ENCODE measurements around the gene NYAP1.
A peak's percentile ranks its signal among the peaks of the same experiment; 100 is the strongest.
"Not testable (repeated sequence)": the region's sequence is repeated elsewhere in the genome, so short reads cannot be mapped to it uniquely, and the experiment has no call there.

Gene NYAP1

DNA sequence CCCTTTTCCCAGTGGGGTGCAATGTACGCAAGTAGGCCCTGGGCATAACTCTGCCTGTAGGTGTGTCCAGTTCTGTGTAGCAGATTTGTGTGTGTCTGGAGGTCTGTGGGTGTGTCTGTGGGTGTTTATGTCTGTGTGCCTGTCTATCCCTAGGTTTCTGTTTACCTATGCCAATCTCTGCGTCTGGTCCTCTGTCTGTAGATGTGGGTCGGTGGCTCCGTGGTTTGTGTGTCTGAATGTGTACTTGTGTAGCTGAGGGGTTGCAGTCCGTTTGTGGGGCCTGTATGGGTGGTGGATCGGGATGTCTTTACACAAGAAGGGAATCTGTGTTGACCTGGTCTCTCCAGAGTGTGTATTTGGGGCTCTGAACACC lies 932 bp downstream of the NYAP1 start:
- no peak for DNase-seq

DNA sequence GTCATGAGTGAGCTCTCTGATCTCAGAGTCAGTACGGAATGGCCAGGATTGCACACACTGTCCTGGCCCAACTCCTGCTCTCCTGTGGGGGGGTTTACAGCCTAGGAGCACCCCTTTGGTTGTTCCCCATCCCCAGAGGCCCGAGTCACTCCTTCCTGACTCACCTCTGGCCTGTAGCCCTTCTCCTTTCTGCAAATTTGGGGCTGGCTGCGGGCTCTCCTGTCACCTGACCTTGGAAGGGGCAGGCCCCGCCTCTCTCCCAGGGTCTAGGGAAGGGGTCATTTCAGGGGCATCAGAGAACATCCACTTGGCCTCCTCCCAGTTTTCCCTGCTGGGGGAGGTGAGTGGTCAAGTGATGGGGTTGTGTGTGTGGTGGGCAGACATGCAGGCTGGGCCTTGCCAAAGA lies 1.7 kb downstream of the NYAP1 start:
- DNase-seq = no peak

DNA sequence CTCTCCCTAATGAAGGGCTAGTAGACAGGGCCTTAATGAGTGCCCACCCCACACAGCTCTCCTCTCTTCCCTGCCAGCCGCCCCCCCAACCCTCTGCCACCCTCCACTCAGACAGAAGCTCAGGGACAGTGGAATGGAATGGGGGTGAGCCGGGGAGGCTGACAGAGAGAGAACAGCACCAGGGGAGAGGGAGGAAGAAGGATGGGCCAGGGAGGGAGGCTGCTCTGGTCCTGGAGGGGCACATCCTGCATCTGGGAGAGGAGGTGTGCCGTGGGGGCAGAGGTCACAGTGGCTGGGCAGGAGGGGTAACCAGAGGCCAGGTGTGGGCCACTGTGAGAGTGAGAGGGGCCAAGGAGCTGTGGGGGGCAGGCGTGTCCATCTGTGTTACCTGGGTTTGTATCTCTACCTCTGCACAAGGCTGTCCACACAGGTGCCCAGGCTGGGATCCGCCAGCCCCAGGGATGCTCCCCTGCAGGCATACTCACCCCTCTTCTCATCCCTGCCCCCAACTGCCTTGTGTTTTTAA lies 2.4 kb downstream of the NYAP1 start:
- DNase-seq = no peak

DNA sequence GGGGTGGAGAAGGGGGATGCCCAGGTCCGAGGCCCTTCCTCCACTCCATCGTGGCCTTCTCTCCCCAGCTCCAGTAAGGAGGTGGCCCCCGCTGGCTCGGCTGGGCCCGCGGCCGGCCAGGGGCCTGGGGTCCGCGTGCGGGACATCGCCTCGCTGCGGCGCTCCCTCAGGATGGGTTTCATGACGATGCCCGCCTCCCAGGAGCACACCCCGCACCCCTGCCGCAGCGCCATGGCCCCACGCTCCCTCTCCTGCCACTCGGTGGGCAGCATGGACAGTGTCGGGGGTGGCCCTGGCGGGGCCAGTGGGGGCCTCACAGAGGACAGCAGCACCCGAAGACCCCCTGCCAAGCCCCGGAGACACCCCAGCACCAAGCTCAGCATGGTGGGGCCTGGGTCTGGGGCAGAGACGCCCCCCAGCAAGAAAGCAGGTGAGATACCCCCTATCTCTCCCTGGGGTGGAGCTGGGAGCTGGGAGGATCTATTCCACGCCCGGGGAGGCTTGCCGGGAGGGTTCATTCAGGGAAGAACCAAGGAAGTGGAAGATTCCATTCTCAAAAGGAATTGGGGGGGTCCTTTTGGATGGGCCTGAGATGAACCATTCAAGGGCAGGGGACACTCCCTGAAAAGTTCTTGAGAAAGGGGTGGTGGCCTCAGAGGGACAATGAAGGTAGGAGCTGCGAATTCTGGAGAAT lies 3.2 kb downstream of the NYAP1 start:
- DNase-seq = no peak

DNA sequence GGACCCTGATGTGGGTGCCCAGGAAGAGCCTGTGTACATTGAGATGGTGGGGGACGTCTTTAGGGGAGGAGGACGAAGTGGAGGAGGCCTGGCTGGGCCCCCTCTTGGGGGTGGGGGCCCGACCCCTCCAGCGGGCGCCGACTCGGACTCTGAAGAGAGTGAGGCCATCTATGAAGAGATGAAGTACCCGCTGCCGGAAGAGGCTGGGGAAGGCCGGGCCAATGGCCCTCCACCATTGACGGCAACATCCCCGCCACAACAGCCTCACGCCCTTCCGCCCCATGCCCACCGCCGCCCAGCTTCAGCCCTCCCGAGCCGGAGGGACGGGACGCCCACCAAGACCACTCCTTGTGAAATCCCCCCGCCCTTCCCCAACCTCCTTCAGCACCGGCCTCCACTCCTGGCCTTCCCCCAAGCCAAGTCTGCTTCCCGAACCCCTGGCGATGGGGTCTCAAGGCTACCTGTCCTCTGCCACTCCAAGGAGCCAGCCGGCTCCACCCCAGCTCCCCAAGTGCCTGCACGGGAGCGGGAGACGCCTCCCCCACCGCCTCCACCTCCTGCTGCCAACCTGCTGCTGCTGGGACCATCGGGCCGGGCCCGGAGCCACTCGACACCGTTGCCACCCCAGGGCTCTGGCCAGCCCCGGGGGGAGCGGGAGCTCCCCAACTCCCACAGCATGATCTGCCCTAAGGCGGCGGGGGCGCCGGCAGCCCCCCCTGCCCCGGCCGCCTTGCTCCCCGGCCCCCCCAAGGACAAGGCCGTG lies 4.8 kb downstream of the NYAP1 start:
- no peak for DNase-seq

DNA sequence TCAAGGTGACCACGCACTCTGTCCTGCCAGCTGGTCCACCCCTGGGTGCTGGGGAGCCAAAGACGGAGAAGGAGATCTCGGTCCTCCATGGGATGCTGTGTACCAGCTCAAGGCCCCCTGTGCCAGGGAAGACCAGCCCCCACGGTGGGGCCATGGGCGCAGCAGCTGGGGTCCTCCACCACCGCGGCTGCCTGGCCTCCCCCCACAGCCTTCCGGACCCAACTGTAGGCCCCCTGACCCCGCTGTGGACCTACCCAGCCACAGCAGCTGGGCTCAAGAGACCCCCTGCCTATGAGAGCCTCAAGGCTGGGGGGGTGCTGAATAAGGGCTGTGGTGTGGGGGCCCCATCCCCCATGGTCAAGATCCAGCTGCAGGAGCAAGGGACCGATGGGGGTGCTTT lies 5.4 kb downstream of the NYAP1 start:
- no peak for DNase-seq

DNA sequence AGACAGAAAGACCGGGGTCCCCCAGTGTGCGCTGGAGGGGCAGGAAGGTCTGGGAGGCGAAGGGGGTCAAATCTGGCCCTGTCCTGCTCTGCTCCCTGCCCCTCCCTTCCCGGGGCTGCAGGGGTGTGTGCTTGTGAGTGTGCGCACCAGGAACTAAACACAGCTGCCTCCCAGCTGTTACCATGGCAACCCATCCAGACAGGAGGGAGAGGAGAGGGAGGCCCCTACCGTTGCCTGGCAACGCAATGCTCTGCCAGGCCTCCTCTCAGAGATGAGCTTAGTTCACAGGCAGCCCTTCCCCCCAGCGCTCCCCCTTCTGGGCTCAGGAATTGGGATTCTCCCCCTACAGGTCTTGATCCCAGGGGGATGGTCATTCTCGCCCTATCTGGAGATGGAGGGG lies 6.1 kb downstream of the NYAP1 start:
- DNase-seq = no peak

DNA sequence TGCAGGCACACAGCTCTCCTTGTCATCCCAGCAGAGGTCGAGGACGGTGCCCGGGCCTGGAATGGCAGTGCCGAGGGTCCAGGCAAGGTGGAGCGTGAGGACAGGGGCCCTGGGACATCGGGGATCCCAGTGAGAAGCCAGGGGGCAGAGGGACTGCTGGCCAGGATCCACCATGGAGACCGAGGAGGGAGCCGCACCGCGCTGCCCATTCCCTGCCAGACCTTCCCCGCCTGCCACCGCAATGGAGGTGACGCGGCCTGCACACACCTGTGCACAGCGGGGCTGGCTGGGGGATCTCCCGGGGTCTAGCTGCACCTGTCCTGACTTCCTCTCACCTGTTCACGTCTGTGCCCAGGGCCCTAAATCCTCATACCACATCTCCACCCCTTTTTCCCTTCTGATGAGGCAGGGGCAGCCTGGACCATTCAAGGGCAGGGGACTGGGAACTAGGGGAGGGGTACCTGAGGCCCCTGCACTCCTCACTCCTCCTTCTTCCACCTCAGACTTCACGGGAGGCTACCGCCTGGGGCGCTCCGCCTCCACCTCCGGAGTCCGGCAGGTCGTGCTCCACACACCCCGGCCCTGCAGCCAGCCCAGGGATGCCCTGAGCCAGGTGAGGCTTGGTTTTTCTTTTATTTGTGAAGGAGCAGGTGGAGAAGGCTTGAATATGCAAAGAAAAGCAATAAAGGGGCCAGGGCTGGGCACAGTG lies 6.9 kb downstream of the NYAP1 start:
- DNase-seq = no peak

DNA sequence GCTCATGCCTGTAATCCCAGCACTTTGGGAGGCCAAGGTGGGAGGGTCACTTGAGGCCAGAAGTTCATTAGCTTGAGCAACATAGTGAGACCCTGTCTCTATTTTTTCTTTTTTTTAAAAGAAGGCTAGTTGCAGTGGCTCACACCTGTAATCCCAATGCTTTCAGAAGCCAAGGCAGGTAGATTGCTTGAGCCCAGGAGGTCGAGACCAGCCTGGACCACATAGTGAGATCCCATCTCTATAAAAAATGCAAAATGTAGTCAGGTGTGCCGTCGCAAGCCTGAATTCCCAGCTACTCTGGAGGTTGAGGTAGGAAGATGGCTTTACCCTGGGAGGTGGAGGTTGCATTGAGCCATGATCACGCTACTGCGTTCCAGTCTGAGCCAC lies 7.5 kb downstream of the NYAP1 start:
- DNase-seq = no peak

DNA sequence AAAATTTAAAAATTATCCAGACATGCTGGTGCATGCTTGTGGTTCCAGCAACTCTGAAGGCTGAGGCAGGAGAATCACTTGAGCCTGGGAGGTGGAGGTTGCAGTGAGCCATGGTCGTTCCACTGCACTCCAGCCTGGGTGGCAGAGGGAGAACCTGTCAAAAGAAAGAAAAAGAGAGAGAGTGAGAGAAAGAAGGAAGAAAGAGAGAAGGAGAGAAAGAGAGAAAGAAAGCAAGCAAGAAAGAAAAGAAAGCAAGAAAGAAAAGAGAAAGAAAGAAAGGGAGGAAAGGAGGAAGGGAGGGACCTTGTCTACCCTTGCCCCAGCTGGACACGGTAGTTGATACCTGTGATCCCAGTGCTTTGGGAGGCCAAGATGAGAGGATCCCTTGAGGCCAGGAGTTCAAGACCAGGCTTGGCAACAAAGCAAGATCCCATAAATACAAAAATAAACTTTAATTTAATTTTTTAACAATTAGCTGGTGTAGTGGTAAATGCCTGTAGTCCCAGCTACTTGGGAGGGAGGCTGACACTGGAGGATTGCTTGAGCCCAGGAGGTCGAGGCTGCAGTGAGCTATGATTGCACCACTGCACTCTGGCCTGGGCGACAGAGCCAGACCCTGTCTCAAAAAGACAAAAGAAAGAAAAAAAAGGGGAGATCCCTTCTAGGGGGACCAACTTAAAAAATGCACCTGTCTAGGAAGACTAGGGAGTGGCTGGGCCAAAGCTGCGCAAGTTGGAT lies 9.2 kb downstream of the NYAP1 start:
- DNase-seq = no peak

DNA sequence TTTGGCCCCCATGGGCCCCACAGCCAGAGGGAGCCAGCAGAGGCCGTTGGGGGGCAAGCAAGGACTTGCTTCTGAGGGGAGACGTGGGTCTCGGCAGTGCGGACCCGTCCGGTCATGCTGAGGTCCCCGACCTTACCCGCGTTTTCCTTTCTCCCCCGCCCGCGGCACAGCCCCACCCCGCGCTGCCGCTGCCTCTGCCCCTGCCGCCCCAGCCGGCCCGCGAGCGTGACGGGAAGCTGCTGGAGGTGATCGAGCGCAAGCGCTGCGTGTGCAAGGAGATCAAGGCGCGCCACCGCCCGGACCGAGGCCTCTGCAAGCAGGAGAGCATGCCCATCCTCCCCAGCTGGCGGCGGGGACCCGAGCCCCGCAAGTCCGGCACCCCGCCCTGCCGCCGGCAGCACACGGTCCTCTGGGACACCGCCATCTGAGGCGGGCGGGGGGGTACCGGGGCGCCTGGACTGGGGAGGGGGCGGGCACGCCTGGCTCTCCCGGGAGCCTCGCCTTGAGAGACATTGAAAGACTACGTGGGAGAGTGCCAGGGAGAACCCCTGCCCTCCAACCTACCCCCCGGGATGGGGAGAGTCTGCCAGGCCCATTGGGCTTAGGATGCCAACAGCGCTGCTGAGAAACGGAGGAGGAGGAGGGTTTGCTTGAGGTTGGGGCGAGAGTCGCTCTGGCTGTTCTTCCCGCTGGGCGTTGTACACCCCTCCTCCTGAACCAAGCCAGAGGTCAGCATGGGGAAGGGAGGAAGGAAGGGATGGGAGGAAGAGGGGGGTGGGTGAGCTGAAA lies 9.9 kb downstream of the NYAP1 start:
- peak; percentile 50 to 57 for DNase-seq

DNA sequence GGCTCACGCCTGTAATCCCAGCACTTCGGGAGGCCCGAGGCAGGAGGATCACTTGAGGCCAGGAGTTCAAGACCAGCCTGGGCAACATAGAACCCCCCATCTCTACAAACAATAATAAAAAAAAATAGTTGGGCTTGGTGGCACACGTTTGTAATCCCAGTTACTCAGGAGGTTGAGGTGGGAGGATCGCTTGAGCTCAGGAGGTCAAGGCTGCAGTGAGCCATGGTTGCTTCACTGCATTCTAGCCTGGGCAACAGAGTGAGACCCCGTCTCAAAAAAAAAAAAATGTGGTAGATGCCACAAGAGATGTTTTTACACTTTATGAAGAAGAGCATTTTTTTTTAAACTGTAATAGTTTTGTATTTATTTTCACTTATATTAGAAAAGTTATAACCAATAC lies 12.8 kb downstream of the NYAP1 start:
- DNase-seq = no peak

DNA sequence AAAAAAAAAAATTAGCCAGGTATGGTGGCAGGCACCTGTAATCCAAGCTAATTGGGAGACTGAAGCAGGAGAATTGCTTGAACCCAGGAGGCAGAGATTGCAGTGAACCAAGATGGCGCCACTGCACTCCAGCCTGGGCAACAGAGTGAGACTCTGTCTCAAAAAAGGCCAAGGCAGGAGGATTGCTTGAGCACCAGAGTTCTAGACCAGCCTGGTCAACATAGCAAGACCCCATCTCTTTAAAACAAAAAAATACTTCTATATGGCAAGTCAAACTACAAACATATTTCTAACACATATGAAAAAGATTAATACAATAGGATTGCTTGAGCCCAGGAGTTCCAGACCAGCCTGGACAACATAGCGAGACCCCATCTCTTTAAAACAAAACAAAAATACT lies 17.0 kb downstream of the NYAP1 start:
- not testable (repeated sequence) for DNase-seq

DNA sequence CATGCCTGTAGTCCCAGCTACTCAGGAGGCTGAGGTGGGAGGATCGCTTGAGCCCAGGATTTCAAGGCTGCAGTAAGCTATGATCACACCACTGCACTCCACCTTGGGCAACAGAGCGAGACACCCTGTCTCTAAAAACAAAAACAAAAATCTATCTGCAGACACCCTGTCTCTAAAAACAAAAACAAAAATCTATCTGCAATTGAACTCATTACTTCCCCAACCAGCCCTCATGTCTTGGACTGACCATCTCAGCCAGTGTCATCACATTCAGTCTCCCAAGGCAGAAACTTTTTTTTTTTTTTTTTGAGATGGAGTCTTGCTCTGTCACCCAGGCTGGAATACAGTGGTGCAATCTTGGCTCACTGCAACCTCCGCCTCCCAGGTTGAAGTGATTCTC lies 20.3 kb downstream of the NYAP1 start:
- DNase-seq = not testable (repeated sequence)

DNA sequence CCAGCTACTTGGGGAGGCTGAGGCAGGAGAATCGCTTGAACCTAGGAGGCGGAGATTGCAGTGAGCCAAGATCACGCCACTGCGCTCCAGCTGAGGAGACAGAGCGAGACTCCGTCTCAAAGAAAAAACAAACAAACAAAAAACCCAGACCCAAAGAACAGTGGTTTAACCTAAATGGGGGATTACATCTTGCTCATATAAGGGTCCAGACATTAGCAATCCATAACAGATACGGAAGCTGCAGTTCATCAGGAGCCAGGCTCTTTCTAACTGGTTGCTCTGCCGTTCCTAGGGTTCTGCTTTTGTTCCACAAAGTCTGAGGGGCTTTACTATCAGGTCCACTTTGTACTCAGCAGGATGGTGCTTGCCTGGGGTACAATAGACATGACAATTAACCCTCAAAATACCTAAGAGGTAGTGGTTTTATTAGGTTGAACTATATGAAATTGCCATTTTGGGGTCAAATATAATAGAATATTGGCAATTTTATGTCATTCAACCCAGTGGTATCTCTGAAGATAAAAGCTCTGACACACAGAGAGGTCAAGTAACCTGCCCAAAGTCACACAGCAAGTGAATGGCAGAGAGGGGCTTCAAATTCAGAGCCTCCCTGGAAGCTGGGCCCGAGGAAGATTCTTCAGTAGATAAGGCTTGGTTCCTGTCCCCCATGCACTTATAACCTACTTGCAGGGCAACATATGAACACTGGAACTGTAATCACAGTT lies 21.3 kb downstream of the NYAP1 start:
- no peak for DNase-seq

DNA sequence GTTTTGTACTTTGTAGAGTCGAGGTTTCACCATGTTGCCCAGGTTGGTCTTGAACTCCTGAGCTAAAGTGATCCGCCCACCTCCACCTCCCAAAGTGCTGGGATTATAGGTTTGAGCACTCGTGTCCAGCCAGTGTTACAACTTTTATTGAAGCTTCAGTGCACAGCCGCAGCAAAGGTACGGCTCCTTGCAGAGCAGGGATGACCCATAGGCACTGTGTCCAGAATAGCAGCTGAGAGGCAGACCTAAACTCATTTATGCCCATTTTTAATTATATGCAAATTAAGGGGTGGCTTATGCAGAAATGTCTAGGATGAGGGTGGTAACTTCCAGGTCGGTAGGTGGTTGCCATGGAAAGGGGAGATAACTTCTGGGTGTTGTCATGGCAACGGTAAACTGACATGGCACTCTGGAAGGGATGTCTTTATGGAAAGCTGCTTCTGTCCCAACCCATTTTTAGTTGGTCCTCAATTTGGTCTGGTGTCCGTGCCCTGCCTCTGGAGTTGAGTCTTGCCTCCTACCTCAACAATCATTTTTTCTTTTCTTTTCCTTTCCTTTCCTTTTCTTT lies 22.7 kb downstream of the NYAP1 start:
- no peak for DNase-seq

DNA sequence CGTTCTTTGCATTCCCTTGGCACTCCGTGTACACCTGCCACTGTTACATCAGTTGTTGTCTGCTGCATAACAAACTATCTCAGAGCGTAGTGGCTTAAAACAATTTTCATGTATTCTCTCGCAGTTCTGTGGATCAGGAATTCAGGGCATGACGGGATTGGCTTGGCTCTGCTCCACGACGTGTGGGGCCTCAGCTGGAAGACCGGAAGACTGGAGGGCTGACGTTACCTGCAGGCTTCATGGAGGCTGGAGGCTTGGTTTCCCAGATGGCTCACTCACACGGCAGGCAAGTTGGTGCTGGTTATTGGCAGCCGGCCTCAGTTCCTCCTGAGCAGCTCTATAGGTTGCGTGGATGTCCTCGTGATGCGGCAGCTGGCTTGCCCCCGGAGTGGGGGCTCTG lies 25.5 kb downstream of the NYAP1 start:
- no peak for DNase-seq

DNA sequence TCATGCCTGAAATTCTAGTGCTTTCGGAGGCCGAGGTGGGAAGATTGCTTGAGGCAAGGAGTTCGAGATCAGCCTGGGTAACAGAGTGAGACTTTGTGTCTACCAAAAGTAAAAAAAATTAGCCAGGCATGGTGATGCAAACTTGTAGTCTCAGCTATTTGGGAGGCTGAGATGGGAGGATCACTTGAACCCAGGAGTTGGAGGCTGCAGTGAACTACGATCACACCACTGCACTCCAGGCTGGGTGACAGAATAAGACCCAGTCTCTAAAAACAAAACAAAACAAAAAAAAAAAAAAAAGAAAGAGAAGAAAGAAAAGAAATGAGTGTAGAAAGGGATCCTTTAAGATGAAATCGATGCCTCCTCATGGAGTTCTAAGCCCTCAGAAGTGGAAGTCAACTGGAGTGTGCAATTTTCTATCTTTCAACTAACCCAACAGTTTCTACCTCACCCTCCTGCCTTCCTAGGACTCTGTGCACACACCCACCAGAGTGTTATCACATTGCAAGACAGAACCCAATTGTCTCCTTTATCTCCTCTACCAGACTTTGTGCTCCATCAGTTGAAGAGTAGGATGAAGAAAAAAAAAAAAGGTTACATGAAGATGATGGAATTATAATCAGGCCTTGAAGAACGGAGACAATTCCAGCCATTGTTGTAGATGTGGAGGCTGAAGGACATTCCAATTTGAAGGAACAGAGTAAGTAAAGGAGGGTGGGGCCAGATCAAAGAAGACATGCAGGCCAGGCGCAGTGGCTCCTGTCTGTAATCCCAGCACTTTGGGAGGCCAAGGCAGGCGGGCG lies 26.9 kb downstream of the NYAP1 start:
- no peak for DNase-seq

DNA sequence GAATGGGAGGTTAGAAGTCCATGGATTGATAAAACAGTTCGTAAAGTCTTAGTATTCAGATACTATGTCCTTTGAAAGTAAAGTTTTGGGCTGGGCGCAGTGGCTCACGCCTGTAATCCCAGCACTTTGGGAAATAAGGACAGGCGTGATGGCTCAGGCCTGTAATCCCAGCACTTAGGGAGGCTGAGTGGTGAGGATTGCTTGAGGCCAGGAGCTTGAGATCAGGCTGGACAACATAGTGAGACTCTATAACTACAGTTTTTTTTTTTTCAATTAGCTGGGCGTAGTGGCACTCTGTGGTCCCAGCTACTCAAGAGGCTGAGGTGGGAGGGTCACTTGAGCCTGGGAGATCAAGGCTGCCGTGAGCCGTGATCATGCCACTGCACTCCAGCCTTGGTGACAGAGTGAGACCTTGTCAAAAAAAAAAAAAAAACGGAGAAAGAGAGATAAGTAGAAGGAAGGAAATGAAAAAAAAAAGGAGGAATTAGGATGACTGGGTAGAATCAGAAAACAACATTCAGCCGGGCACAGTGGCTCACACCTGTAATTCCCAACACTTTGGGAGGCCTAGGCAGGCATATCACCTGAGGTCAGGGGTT lies 29.6 kb downstream of the NYAP1 start:
- DNase-seq = no peak

DNA sequence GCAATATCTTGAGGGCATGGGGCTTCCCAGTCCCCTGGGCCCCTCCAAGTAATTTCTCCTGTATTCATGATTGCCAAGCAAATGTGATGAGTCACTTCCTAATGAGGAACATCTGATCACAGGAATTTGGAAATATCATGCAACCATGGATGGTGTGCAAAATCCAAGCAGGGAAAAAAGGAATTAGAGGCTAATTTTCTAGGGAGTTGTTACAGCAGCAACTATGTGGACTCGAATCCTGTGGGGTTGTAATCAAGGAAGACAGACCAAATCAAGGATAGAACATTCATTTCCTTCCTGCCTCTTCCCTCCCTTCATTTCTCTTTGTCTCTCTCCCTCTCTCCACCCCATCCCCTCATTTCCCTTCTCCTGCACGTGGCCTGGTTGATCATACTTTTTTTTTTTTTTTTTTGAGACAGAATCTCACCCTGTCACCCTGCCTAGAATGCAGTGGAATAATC lies 31.4 kb downstream of the NYAP1 start:
- DNase-seq = no peak

All from activated CD4-positive, alpha-beta T cell treated with anti-CD3 and anti-CD28 coated beads for 4 hours (primary cell).